IgD-negative memory B cell (primary cell): Measurements from ENCODE around the gene PTGFRN. TPM values are rescaled to one million over a fixed set of nuclear protein-coding genes. Genes with fewer than 3 reads are reported as not detected.
A peak's percentile ranks its signal among the peaks of the same experiment; 100 is the strongest.

Experiments used
- H3K27ac Mint-ChIP-seq, 3 donors: one replicate each; pipeline ENCODE4 v1.8.0; 2020 to 2022; ENCODE audit warnings: mild to moderate bottlenecking in 3 of 3, mixed read lengths in 3 of 3, moderate library complexity in 1 of 3
- H3K27me3 Mint-ChIP-seq: one replicate; pipeline ENCODE4 v1.8.0; 2021; ENCODE audit warnings: mixed read lengths
- H3K36me3 Mint-ChIP-seq: one replicate; pipeline ENCODE4 v1.8.0; 2020; ENCODE audit warnings: mild to moderate bottlenecking, mixed read lengths
- H3K4me1 Mint-ChIP-seq, 3 donors: one replicate each; pipeline ENCODE4 v1.8.0; 2020 to 2022; ENCODE audit warnings: mixed read lengths in 3 of 3, mild to moderate bottlenecking in 1 of 3
- H3K4me3 Mint-ChIP-seq, 4 donors: one replicate each; pipeline ENCODE4 v1.8.0; 2020 to 2022; ENCODE audit warnings: mild to moderate bottlenecking in 4 of 4, mixed read lengths in 4 of 4, moderate library complexity in 3 of 4
- H3K9me3 Mint-ChIP-seq, 3 donors: one replicate each; pipeline ENCODE4 v1.8.0; 2020 to 2021; ENCODE audit warnings: mixed read lengths in 3 of 3, mild to moderate bottlenecking in 1 of 3
- polyA plus RNA-seq: library from polyadenylated mRNA; unstranded; fragments of 300-500 nt; fragmentation: Illumina TruSeq; gene quantifications from one replicate; pipeline ENCODE4 v1.2.3, GENCODE V29; 2021

PTGFRN gene
- polyA plus RNA-seq, 1 donor from 2014 or later = not detected

- Mint-ChIP-seq H3K9me3 (no peaks in the 10 kb centered on the region), H3K27ac (no peak overlapping the region), H3K27me3 (peaks cover 12% of the 10 kb centered on the region), H3K36me3 (no peaks in the 10 kb centered on the region), H3K4me3 (no peak overlapping the region), H3K4me1 (no peaks in the 10 kb centered on the region)
Measured at GRCh38 chr1:116879478-116880133, 30.1 kb upstream of the PTGFRN start.

GRCh38 chr1:116880917-116881316 is 28.8 kb upstream of the PTGFRN start:
- no peak overlapping the region for H3K27ac Mint-ChIP-seq

GRCh38 chr1:116881879-116882520 is 27.7 kb upstream of the PTGFRN start:
- no peaks in the 10 kb centered on the region for H3K36me3 Mint-ChIP-seq
- H3K27me3 Mint-ChIP-seq = peaks cover 5% of the 10 kb centered on the region
- no peak overlapping the region for H3K27ac Mint-ChIP-seq
- H3K4me1 Mint-ChIP-seq = no peaks in the 10 kb centered on the region
- no peaks in the 10 kb centered on the region for H3K9me3 Mint-ChIP-seq
- no peak overlapping the region for H3K4me3 Mint-ChIP-seq

More at GRCh38 chr1:116880917-116881316, 28.8 kb upstream of the PTGFRN start:
- H3K4me1 Mint-ChIP-seq = no peaks in the 10 kb centered on the region
- H3K9me3 Mint-ChIP-seq = no peaks in the 10 kb centered on the region
- H3K4me3 Mint-ChIP-seq = no peak overlapping the region
- H3K27me3 Mint-ChIP-seq = peaks cover 5% of the 10 kb centered on the region
- no peaks in the 10 kb centered on the region for H3K36me3 Mint-ChIP-seq

GRCh38 chr1:116882866-116883265 is 26.9 kb upstream of the PTGFRN start:
- H3K4me3 Mint-ChIP-seq = no peak overlapping the region
- no peak overlapping the region for H3K27ac Mint-ChIP-seq
- H3K27me3 Mint-ChIP-seq = peaks cover 5% of the 10 kb centered on the region
- H3K4me1 Mint-ChIP-seq = no peaks in the 10 kb centered on the region
- no peaks in the 10 kb centered on the region for H3K36me3 Mint-ChIP-seq
- H3K9me3 Mint-ChIP-seq = no peaks in the 10 kb centered on the region

- Mint-ChIP-seq H3K4me1 (no peaks in the 10 kb centered on the region), H3K9me3 (no peaks in the 10 kb centered on the region), H3K27me3 (peaks cover 6% of the 10 kb centered on the region), H3K36me3 (no peaks in the 10 kb centered on the region), H3K27ac (no peak overlapping the region), H3K4me3 (no peak overlapping the region)
Measured at GRCh38 chr1:116886291-116886878, 23.3 kb upstream of the PTGFRN start.

- no peaks in the 10 kb centered on the region for H3K36me3 Mint-ChIP-seq
- H3K4me1 Mint-ChIP-seq = no peaks in the 10 kb centered on the region
- no peaks in the 10 kb centered on the region for H3K9me3 Mint-ChIP-seq
- no peak overlapping the region for H3K4me3 Mint-ChIP-seq
- H3K27me3 Mint-ChIP-seq = peaks cover 10% of the 10 kb centered on the region
- H3K27ac Mint-ChIP-seq = no peak overlapping the region
Measured at GRCh38 chr1:116887212-116887611, 22.5 kb upstream of the PTGFRN start.

GRCh38 chr1:116889380-116889779 is 20.3 kb upstream of the PTGFRN start:
- no peak overlapping the region for H3K4me3 Mint-ChIP-seq
- H3K4me1 Mint-ChIP-seq = no peaks in the 10 kb centered on the region
- H3K36me3 Mint-ChIP-seq = no peaks in the 10 kb centered on the region
- peaks cover 0 to 4% (median 0%) of the 10 kb centered on the region in 3 donors for H3K9me3 Mint-ChIP-seq
- H3K27ac Mint-ChIP-seq = no peak overlapping the region
- H3K27me3 Mint-ChIP-seq = peaks cover 14% of the 10 kb centered on the region

- Mint-ChIP-seq H3K36me3 (peaks cover 2% of the 10 kb centered on the region), H3K4me3 (no peak overlapping the region), H3K4me1 (no peaks in the 10 kb centered on the region), H3K27me3 (peaks cover 12% of the 10 kb centered on the region), H3K27ac (no peak overlapping the region), H3K9me3 (peaks cover 2 to 10% (median 10%) of the 10 kb centered on the region in 3 donors)
Measured at GRCh38 chr1:116891396-116892079, 18.2 kb upstream of the PTGFRN start.

GRCh38 chr1:116895073-116895472 is 14.6 kb upstream of the PTGFRN start:
- no peaks in the 10 kb centered on the region for H3K4me1 Mint-ChIP-seq
- no peak overlapping the region for H3K4me3 Mint-ChIP-seq
- H3K27ac Mint-ChIP-seq = no peak overlapping the region
- peaks cover 2% of the 10 kb centered on the region for H3K36me3 Mint-ChIP-seq
- H3K27me3 Mint-ChIP-seq = peaks cover 14% of the 10 kb centered on the region
- peaks cover 2 to 17% (median 14%) of the 10 kb centered on the region in 3 donors for H3K9me3 Mint-ChIP-seq

GRCh38 chr1:116899529-116899928 is 10.2 kb upstream of the PTGFRN start:
- H3K27ac Mint-ChIP-seq = no peak overlapping the region
- H3K4me3 Mint-ChIP-seq = no peak overlapping the region
- peaks cover 0 to 1% (median 0%) of the 10 kb centered on the region in 3 donors for H3K4me1 Mint-ChIP-seq
- peaks cover 2 to 17% (median 10%) of the 10 kb centered on the region in 3 donors for H3K9me3 Mint-ChIP-seq
- peaks cover 7% of the 10 kb centered on the region for H3K27me3 Mint-ChIP-seq
- peaks cover 2% of the 10 kb centered on the region for H3K36me3 Mint-ChIP-seq

- peaks cover 0 to 7% (median 3%) of the 10 kb centered on the region in 3 donors for H3K9me3 Mint-ChIP-seq
- peaks cover 7% of the 10 kb centered on the region for H3K27me3 Mint-ChIP-seq
- no peak overlapping the region for H3K4me3 Mint-ChIP-seq
- no peak overlapping the region for H3K27ac Mint-ChIP-seq
- no peaks in the 10 kb centered on the region for H3K36me3 Mint-ChIP-seq
- peaks cover 0 to 1% (median 0%) of the 10 kb centered on the region in 3 donors for H3K4me1 Mint-ChIP-seq
Measured at GRCh38 chr1:116900471-116901365, 9.0 kb upstream of the PTGFRN start.

GRCh38 chr1:116902027-116902426 is 7.7 kb upstream of the PTGFRN start:
- Mint-ChIP-seq H3K9me3 (peaks cover 0 to 7% (median 3%) of the 10 kb centered on the region in 3 donors), H3K4me3 (no peak overlapping the region), H3K36me3 (no peaks in the 10 kb centered on the region), H3K27ac (no peak overlapping the region), H3K4me1 (peaks cover 0 to 1% (median 0%) of the 10 kb centered on the region in 3 donors), H3K27me3 (peaks cover 7% of the 10 kb centered on the region)

GRCh38 chr1:116902723-116903383 is 6.9 kb upstream of the PTGFRN start:
- peaks cover 2 to 7% (median 3%) of the 10 kb centered on the region in 3 donors for H3K9me3 Mint-ChIP-seq
- H3K4me3 Mint-ChIP-seq = peak overlapping the region in 1 of 4 donors; percentile 44
- peaks cover 7% of the 10 kb centered on the region for H3K27me3 Mint-ChIP-seq
- no peaks in the 10 kb centered on the region for H3K36me3 Mint-ChIP-seq
- H3K4me1 Mint-ChIP-seq = peaks cover 0 to 1% (median 0%) of the 10 kb centered on the region in 3 donors
- no peak overlapping the region for H3K27ac Mint-ChIP-seq

GRCh38 chr1:116904791-116905320 is 4.9 kb upstream of the PTGFRN start:
- no peak overlapping the region for H3K27ac Mint-ChIP-seq
- peaks cover 11% of the 10 kb centered on the region for H3K27me3 Mint-ChIP-seq
- H3K4me1 Mint-ChIP-seq = peaks cover 1 to 4% (median 1%) of the 10 kb centered on the region in 3 donors
- no peaks in the 10 kb centered on the region for H3K36me3 Mint-ChIP-seq
- peaks cover under 1 to 2% (median 2%) of the 10 kb centered on the region in 3 donors for H3K9me3 Mint-ChIP-seq
- H3K4me3 Mint-ChIP-seq = no peak overlapping the region
